Calu3 (cell line): ENCODE measurements around the gene LITAFD. TPM values are rescaled to one million over a fixed set of nuclear protein-coding genes. Genes with fewer than 3 reads are reported as not detected.
"Not testable (repeated sequence)": the region's sequence is repeated elsewhere in the genome, so short reads cannot be mapped to it uniquely, and the experiment has no call there.

Experiments
- BruUV-seq: library from RNA; stranded (reverse); fragments of 400-500 nt; replicated peaks from 2 replicates; lab custom pipeline; 2021; lab: Mats Ljungman, UMichigan
- CTCF ChIA-PET: fragments of 300-600 bp; sonication (Branson Sonifier 250); formaldehyde crosslinking; loops from one replicate; lab custom pipeline; 2022; ENCODE audit warnings: antibody characterized with exemption; lab: Charles Lee
- DNase-seq: peaks from one replicate; pipeline ENCODE4 v3.0.0; 2022
- H3K27ac Mint-ChIP-seq: one replicate; pipeline ENCODE4 v1.8.0; 2022; ENCODE audit warnings: mixed read lengths; ENCODE audit not compliant: unreplicated experiment
- H3K27me3 Mint-ChIP-seq: one replicate; pipeline ENCODE4 v1.8.0; 2022; ENCODE audit warnings: mixed read lengths; ENCODE audit not compliant: unreplicated experiment
- H3K36me3 Mint-ChIP-seq: one replicate; pipeline ENCODE4 v1.8.0; 2022; ENCODE audit warnings: mild to moderate bottlenecking, moderate library complexity, mixed read lengths; ENCODE audit not compliant: insufficient read depth, unreplicated experiment
- H3K4me1 Mint-ChIP-seq: one replicate; pipeline ENCODE4 v1.8.0; 2022; ENCODE audit warnings: mild to moderate bottlenecking, low read depth, mixed read lengths; ENCODE audit not compliant: unreplicated experiment
- H3K4me3 Mint-ChIP-seq: one replicate; pipeline ENCODE4 v1.8.0; 2022; ENCODE audit warnings: mild to moderate bottlenecking, low read depth, moderate library complexity, mixed read lengths; ENCODE audit not compliant: unreplicated experiment
- H3K9me3 Mint-ChIP-seq: one replicate; pipeline ENCODE4 v1.8.0; 2022; ENCODE audit warnings: low read depth, mixed read lengths; ENCODE audit not compliant: unreplicated experiment
- CTCF ChIP-seq: fragments of 200-600 bp; IDR thresholded peaks from one replicate; pipeline ENCODE4 v1.8.0; 2022; ENCODE audit warnings: antibody characterized with exemption; ENCODE audit not compliant: unreplicated experiment
- intact Hi-C: fragments of 100-400 bp; cut with micrococcal nuclease; formaldehyde crosslinking; loops from one replicate; pipeline ENCODE4 v1.10.0; 2022; ENCODE audit not compliant: unreplicated experiment
- total RNA-seq: library from RNA; stranded (reverse); gene quantifications from 2 replicates; pipeline ENCODE4 v1.2.3, GENCODE V29; 2022

Gene LITAFD
- total RNA-seq, 1 experiment from 2014 or later, result not detected

- CTCF ChIA-PET, result interaction anchor here (0.9 kb wide), 1 partner anchor 20 kb away, joined by 4 read pairs; no protein-coding TSS in a partner anchor
- no peak for TF ChIP-seq CTCF
- H3K27ac Mint-ChIP-seq, result no peak overlapping the region
Measured at GRCh38 chr16:8916541-8917225, 34.5 kb downstream of the LITAFD start.

GRCh38 chr16:8917336-8917735 is 35.2 kb downstream of the LITAFD start:
- intact Hi-C loops, result loop anchor here (10.0 kb wide), 1 partner anchor 197 kb away; no protein-coding TSS in a partner anchor
- H3K27ac Mint-ChIP-seq, H3K4me3 Mint-ChIP-seq, DNase-seq, H3K9me3 Mint-ChIP-seq, CTCF ChIA-PET, BruUV-seq, H3K27me3 Mint-ChIP-seq: not testable (repeated sequence)
- peaks cover 72% of the 10 kb centered on the region for H3K36me3 Mint-ChIP-seq
- H3K4me1 Mint-ChIP-seq, result peaks cover 36% of the 10 kb centered on the region

More at GRCh38 chr16:8916541-8917225, 34.5 kb downstream of the LITAFD start:
- Mint-ChIP-seq H3K4me3 (no peak overlapping the region), H3K9me3 (no peaks in the 10 kb centered on the region), H3K36me3 (peaks cover 78% of the 10 kb centered on the region), H3K27me3 (no peaks in the 10 kb centered on the region), H3K4me1 (peaks cover 42% of the 10 kb centered on the region)
- intact Hi-C loops, result loop anchor here (10.0 kb wide), 1 partner anchor 198 kb away; no protein-coding TSS in a partner anchor
- no TSS peak for BruUV-seq
- no peak for DNase-seq

GRCh38 chr16:8919089-8919933 is 37.2 kb downstream of the LITAFD start:
- BruUV-seq, result no TSS peak
- Mint-ChIP-seq H3K27me3 (no peaks in the 10 kb centered on the region), H3K27ac (no peak overlapping the region), H3K4me3 (no peak overlapping the region), H3K4me1 (peaks cover 20% of the 10 kb centered on the region), H3K9me3 (no peaks in the 10 kb centered on the region), H3K36me3 (peaks cover 58% of the 10 kb centered on the region)
- intact Hi-C loops, result loop anchor here (10.0 kb wide), 1 partner anchor 195 kb away; no protein-coding TSS in a partner anchor
- CTCF ChIA-PET, result no interaction called here
- no peak for DNase-seq
- no peak for TF ChIP-seq CTCF

DNA sequence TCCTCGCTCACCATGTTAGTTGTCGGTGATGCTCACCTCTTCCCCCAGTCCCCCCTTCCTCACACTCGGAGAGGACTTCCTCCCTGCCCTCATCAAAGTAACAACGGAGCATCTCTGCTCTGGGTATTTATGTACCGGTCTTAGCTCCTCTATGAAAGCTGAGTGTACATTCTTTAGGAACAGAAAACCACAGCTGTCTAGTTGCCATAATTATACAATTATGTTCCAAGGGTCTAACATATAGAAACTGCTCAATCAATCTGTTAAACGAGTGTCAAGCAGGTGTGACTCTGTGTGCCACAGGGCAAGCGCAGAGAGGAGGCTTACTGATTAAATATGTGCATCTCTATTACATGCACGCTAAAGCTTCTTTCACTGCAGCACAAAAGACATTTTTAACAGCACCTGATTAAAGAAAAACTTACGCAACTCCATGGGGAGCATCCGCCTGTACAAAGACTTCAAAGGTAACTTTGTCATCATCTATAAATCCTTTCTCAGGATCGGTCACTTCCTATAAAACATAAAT is 37.8 kb downstream of the LITAFD start:
- intact Hi-C loops, result loop anchor here (10.0 kb wide), 1 partner anchor 195 kb away; no protein-coding TSS in a partner anchor
- no peak overlapping the region for H3K4me3 Mint-ChIP-seq
- no peaks in the 10 kb centered on the region for H3K9me3 Mint-ChIP-seq
- peaks cover 15% of the 10 kb centered on the region for H3K4me1 Mint-ChIP-seq
- no peak for DNase-seq
- H3K36me3 Mint-ChIP-seq, result peaks cover 53% of the 10 kb centered on the region
- CTCF ChIA-PET, result no interaction called here
- H3K27me3 Mint-ChIP-seq, result no peaks in the 10 kb centered on the region
- H3K27ac Mint-ChIP-seq, result no peak overlapping the region
- no peak for TF ChIP-seq CTCF
- BruUV-seq, result no TSS peak
